ENCODE data around the gene DPYD.

Gene DPYD

DNA sequence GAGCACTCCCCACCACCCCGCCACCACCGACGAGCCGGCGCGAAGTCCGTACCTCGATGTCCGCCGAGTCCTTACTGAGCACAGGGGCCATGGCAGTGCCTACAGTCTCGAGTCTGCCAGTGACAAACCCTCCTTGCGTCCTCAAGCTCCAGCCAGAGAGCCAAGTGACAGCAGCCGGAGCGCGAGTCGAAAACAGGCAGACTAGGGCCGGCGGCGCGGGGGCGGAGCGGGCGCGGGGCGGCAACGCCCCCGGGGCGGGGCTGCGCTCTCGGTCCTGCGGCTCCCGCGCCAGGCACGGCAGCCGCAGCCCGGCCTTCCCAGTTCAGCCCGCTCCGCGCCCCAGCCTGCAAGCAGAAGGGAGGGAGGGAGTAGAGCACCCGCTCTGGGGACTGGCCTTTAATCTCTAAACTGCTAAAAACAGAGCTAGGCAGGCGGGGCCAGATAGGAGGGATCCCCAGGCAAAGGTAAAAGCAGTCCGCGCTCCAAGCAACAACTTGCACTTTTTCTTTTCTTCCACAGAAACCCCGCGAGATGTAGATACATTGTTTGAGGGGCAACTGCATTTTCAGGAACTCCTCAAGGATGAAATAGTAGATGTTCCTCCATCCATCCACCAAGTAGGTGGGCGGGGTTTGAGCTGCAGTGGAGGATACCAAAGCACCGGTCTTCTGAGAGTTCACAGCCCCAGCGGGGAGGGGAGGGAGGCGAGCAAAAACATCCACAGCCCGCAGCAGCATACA lies at the start of gene DPYD:
Gene DPYD (minus strand): TSS at position 203 of the 740 bp plus-strand sequence. CDS start 112 bp downstream, at position 91.
- FAIRE-seq (peak; percentile 48), DNase-seq (ENCODE audit: insufficient read length, low spot score) (peak; percentile 57)

DNA sequence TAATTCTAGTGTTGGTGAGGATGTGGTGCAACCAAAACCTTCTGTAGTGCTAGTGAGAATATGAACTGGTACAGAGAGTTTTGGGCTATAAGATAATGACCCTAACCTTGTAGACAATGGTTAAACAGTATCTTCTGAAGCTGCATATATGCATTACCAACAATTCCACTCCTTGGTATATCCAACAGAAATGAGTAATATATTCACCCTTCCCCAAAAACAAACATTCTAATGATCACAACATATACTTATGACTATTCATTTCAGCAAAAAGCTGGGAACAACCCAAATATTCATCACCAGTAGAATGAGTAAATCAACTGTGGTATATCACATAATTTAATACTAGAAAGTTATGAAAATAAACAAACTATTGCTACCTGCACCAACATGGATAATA lies 39.6 kb upstream of the DPYD start:
- no peak for DNase-seq (ENCODE audit: insufficient read length, low spot score)
- no peak for FAIRE-seq

DNA sequence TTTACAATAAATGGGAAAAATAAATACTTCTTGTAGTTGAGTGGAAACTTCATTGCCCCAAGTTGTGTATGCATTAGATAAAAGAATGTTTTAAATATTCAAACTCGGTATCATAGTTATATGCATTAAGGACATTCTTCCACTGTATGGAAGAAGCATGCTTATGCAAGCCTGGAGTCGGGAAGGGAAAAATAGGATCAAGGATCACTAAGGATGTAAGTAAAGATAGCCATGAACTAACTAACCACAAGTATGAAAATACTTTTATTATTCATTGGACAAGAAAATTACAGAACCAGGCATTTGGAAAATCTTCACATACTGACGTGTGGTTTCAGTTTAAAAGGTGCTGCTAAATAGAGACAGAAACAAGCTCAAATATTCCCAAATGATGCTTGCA lies 26.9 kb upstream of the DPYD start:
- FAIRE-seq: no peak
- no peak for DNase-seq (ENCODE audit: insufficient read length, low spot score)

DNA sequence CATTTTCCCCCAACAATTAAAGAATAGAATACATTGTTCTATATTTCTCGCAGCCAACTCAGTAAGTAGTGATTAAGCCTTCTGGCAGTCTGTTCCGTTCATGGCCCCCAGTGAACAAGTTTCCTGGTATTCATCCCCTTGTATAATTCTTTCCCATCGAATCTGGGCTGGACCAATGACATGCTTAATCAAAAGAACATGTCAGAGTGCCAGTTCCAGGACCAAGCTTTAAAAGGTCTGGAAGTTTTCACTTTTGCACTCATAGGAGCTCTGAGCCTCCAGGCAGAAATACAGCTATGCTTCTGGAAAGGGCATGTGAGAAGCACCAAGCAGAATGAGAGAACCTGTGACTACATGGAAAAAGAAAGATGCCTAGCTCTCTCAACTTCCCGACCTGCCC lies 22.5 kb upstream of the DPYD start:
- DNase-seq (ENCODE audit: insufficient read length, low spot score) (no peak), FAIRE-seq (no peak)

DNA sequence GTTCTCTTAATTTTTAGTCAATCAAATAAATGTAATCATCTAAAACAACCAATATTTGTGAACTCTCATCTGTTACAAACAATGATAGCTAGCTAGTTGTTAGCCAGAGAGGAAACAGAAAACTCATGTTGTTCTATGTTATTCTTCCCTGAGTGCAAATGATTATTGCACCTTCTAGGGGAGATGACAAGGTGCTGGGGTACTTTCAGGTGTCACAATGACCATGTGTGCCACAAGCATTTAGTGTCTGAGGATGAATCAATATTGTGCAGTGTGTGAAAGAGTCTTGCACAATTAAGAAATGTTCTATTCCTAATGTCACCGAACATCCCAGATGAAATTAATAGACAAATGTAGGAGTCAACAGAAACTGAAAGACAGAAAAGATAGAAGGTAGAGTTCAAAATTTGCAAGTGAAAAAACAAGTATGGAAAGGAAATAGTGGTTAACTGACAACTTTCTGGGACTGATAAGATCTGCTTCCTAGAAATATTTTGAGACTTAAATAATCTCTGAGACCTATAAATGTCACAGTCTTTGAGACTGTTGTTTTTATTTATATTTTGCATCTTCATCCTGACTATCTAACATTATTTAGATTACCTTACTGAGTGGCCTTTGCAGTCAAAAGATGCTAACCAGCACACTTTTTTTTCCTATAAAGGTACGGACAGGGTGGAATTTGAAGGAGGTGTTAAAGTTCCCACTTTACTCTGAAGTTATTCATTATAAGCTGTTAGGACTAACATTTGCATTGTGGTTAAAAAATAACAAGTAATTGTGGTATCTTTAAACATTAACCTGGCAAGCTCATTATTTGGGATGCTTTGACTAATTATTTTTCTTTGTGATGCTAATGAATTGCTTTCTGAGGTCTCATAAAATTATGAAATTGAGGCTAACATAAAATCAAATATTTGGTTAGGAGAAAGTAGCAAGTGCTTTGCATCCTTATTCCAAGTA lies 21.6 kb upstream of the DPYD start:
- DNase-seq (ENCODE audit: insufficient read length, low spot score) (no peak), FAIRE-seq (no peak)

DNA sequence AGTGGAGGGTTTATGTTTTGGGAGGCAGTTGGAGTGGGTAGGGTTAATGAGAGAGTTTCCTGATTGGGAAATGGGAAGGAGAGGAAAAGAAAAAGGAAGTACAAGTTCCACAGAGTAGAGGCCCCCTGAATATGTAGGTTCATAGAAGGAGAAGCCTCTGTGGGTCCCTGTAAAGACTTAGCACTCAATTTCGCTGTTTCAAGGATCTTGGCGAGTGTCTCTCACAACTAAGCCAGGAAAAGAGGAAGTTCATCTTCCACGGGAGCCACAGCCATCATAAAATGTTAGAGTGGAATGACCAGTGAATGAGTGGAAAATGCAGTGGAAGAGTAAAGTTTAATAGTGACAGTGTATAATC lies 17.4 kb upstream of the DPYD start:
- DNase-seq (ENCODE audit: insufficient read length, low spot score): no peak
- no peak for FAIRE-seq

DNA sequence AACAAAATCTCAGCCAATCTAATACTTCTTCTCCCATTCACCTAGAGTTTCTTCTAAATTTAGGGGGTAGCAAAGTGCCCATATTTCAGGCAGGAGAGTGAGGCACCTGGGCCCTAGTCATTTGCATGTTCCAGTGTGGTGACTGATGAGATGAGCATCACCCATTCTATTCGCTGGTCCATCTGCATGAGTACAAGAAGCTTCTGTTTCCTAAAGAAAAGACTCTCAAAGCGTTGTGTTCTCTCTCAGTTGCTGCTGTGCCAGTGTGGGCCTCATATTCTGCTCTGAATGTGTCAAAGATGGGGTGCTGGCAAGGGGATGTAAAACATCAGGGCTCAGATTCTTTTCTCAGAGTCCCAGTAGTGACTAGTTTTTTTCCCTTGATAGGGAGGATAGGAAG lies 16.1 kb upstream of the DPYD start:
- FAIRE-seq (no peak), DNase-seq (ENCODE audit: insufficient read length, low spot score) (no peak)

DNA sequence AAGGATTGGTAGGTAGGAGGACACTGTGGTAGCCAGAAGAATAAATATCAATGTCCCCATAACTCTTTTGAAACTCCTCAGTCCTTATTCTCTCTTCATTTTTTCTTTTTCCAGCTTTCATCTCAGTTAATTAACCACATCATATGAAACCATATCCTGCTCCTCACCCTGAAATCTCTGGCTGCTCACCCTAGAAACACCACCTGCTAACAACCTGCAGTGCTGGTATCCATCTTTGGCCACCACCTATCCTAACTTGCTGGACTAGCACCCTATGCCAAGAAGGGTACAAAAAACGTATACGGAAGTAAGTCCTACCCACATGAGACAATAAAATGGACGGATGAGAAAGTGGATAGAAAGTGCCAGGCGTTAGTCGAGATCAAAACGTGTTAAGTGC lies 13.7 kb upstream of the DPYD start:
- DNase-seq (ENCODE audit: insufficient read length, low spot score) (no peak), FAIRE-seq (no peak)

DNA sequence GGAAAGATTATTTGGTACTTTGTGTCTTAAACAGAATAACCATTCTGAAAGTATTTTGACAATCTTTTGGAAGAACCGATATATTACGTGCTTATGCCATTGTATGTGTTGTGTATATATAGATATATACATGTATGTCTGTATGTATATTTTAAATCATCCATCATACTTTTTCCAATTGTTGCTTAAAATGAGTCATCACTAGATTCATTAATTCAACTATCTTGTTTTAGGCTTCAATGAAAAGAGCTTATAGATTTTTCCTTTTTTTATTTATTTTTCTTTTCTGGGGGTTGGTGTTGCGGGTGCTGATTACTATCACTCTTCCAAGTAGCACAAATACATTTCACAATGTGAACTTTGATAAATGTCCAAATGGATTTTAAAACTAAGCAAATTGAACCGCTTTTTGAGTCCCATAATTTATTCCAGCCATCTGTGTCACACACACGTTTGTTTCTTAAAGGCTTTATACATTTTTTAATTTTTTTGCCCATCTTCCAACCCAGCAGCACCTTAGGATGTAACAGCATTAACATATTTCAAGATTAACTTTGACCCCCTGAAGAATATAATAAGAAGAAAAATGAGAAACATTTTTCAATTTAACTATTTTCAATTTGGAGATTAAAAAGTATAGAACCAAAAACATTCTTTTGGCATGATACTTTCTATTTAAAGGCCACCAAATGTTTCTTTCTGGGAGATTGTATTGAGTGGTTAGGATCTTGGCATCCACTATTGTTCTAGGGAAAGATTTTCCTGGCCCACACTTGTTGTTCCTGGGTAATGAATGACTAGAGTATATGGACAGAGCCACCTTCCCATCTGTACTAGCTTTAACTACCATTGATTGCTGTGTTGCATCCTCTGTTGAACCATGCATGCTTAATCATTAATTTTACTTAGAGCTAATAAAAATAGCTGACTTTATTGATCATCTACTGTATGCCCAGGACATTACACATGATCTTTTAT lies 9.3 kb upstream of the DPYD start:
- FAIRE-seq: no peak
- DNase-seq (ENCODE audit: insufficient read length, low spot score): no peak

DNA sequence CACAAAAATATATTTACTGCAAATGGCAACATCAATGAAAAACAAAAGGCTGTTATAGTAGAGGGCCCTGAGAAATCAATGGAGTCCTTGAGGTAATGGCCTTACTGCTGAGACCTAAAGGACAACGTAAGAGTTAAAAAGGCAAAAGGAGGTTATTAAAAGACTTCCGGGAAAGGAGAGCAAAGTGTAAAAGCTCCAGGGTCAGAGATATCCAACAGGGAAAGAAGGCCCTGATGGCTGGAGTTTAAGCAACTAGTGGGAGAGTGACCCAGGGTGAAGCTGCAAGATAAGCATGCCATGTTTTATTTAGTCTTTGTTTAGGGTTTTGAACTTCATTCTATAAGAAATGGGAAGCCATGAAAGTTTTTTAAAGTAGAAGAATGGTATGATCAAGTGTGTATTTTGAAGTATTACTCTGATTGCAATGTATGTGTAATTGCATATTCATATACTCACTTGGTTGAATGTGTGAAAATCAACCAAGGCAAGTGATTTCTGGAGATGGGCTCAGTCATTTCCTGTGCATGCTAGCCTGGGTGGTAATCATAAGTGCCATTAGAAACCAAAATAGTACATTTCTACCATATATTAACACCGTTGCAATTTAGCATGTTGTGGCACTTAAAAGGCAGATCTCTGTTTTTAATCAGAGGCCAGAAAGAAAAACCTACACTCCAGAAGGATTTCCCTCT lies 5.3 kb upstream of the DPYD start:
- FAIRE-seq (no peak), DNase-seq (ENCODE audit: insufficient read length, low spot score) (no peak)

DNA sequence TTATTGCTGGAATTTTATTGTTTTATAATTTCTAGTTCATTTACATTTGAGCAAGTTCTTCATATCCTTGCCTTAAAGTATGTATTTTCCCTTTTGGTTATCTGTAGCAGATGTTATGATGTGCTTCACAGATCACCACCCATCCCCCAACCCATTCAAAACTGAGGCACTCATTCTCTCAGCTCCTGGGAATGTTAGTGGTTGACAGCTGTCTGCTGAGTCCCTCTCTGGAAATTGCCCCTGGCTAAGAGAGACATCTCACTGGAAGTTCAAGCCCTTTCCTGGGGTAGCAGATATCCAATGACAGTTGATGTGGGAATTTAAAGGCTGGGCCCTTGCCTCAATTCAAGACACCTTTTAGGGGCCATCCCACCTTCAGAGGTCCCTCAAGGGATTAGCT lies 4.3 kb upstream of the DPYD start:
- no peak for FAIRE-seq
- DNase-seq (ENCODE audit: insufficient read length, low spot score): no peak

DNA sequence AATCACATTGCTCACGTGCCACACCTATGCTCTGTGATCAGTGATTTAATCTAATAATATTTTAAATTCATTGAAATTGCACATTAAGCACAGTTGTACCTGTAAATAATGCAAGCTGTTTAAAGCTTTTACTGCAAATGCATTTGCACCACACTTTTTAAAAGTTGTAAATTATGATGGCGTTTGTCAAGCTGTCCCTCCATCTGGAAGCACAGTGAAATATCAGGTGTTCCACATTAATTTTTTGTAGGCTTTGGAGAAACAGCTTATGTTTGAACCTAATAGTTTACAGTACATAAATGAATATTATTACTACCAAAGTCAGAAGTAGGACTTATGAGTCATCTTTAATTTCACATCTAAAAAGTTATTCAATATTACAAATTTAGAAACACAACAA lies 3.0 kb upstream of the DPYD start:
- no peak for DNase-seq (ENCODE audit: insufficient read length, low spot score)
- no peak for FAIRE-seq

DNA sequence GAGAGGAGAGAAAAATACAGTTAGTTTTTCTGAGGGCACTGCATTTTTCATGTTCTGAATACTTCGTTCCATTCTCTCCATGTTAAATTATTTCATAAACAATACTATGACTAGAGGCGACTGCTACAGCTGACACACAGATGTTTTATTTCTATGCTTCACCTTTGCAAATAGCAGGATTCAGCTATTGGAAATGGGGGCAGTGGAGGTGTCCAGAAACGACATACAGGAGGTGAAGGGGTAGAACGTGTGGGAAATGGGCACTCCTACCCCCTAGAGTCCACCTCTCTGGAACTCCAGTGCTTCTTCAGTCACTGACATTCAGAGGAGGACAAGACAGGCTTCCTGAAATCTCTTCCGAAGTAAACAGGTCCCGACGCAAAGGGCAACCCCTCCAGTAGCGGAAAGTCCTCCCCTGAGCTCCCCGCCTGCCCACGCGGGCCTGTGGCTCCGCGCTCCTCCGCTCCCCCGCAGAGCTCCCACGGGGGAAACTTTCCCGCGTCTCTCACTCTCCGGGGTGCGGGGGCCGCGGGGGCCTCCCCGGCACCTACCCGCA lies 480 bp downstream of the DPYD start:
- DNase-seq (ENCODE audit: insufficient read length, low spot score): no peak
- no peak for FAIRE-seq

DNA sequence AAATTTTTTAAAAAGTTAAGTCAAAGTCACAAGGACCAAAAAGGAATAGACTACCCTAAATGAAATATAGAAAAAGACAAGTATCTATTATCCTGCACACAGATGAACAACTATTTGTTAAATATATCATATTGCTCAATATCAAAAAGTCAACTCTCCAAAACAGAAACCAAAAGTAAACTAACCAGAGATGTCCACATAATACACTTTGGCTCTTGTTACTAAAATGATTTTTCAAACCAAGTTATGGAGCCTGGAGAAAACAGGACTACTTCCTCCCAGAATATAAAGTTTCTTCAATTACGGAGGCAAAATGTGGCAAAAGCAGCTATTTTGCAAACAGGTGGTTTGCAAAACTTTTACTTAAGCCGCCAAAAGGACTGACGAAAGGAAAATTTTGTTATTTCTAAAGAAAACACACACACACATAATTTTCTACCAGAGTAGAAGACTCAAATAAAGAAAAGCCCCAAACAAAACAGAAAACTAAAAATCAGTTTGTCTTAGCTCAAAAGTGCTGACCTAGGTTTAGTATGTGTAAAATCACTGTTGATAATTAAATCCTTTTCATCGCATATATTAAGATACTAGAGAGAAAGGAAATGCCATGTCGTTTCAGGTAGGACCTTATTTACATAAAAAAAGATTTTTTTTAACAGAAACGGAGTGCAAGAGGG lies 1.1 kb downstream of the DPYD start:
- DNase-seq (ENCODE audit: insufficient read length, low spot score) (no peak), FAIRE-seq (no peak)

DNA sequence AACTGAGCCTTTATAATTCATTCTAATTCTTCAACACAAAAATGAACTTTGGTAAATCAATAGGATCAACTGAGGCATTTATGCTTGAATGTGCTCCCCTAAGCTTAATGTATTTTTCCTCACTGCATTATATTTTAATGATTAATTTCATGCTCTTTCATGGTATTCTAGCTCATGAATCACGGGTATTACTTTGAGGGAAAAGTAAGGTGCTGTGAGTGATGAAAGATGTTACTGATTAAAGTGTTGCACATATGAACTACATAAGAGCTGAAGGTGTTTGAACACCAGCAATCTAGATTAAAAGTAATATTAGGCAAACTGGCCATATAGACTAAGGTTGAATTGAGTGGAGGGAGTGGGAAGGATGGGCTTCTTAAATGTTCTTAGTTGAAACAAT lies 1.9 kb downstream of the DPYD start:
- no peak for FAIRE-seq
- no peak for DNase-seq (ENCODE audit: insufficient read length, low spot score)

DNA sequence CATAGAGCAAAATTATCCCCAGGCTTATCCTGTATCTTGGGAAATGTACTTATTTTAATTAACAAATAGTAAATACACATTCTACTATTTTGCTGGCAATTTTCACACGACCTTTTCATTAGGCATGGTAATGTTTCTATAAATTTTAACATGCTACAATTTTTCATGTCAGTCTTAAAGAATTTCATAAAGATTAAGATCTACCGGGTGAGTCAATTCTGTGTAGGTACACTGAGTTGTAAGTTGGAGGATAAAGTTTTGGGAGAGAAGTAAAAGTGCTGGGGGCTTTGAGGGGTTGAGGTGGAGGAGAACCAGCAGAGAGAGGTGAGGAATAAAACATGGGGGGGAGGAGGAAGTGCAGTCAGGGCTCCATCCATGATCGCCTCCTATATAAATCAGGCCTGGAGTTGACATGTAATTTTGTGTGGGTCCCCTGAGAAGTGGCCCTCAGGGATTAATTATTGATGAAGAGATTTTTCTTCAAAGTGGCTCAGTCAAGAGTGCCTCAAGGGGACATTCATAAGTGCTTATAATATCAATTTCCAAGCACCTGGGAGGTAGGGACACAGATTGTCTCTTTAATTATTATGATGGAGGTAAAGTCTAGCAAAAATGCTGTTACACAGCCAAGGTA lies 7.2 kb downstream of the DPYD start:
- DNase-seq (ENCODE audit: insufficient read length, low spot score): no peak
- no peak for FAIRE-seq

DNA sequence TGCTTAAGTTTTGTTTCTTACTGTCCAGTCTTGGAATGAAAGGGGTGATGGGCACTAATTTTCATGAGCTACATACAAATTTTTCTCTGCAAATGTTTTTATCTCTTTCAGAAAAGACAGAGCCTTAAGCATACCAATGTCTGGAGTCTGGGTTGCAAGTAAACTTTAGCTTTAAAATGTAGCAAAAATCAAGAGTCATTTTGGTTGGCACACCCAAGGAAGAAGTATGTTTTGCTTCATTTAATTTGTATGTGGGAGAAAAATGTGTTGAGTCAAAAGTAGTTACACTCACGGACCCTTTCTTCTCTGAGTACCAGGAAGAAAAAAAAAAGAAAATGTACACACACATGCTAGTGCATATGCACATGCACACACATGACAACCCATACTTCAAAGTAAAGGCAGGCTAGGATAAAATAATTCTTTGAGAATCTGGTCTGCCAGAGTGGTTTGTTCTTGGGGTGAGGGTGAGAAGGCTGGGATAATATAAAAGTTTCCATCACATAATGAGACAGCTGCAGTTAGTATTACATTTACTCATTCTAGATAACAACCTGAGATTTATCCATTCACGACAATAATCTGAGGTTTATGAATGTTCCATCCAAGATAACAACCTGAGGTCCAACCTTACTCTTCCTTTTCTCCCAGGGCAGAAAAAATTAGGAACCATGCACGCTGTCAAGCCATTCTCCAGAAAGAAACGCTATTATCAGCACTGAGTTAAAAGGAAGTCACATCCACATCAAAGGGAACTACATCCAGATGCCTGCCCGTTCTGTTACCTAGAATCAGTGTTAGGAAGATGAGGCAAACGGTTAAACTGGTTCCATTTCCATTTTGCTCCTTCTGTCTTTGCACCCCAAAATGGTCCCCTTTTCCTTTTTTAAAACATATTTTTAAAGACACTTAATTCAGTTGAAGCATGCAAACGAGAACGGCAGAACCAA lies 9.3 kb downstream of the DPYD start:
- DNase-seq (ENCODE audit: insufficient read length, low spot score): no peak
- FAIRE-seq: no peak

DNA sequence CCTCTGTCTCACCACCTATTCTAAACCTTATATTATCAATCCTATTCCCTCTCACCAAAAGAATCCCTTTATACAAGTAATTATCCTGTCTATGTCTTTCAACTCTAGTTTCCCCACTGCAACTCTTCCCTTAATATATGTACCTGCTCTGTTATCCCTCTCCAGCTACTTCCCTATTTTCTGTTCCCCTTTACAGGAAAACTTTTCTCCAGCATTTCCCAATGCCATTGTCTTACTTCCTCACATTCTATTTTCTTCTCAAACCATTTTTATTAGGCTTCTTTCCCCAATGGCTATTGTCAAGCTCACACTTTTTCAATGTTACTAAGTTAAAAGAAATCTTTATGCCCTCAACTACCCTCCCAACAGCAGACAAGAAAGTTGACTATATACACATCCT lies 11.6 kb downstream of the DPYD start:
- no peak for DNase-seq (ENCODE audit: insufficient read length, low spot score)
- FAIRE-seq: no peak

Data from HTR-8/SVneo (cell line).